ENCODE measurements around the gene RAB15.

DNA sequence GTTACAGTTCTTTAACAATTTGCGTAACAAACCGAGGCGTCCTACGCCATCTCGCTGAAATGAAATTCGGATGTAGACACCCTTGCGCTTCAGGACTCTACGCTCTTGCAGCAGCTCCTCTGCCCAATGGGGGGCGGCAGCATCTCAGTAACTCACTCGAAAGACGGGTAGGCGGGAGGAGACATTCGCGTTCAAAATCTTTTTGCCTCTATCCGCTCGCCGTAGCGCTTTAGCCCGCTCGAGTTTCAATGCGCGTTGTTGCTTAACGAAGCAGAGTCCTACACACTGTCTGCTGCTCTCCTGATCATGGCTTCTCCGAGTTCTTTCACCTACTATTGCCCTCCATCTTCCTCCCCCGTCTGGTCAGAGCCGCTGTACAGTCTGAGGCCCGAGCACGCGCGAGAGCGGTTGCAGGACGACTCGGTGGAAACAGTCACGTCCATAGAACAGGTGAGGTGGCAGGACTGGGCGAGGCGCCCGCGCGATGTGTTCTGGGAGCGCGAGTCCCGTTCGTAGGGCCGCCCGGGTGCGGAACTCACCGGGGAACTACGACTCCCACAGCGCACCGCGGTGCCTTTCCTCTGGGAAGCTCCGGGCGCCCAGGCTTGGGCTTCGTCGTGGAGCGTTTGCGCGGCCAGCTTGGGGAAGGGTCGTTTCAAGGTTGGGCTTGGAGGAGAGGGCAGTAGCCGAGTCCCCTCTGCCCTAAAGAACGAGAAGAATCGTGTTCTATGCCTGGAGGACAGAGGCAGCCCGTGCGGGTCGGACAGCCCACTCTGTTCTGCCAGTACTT lies 14.7 kb upstream of the RAB15 start, which contains the start of gene FNTB:
- TF ChIP-seq EP300 (IDR thresholded peaks at IDR 0.05) (no peak), POLR2A (IDR thresholded peaks at IDR 0.05) (peak in 1 of 2 donors; percentile 24), POLR2AphosphoS5 (IDR thresholded peaks at IDR 0.05) (peak; percentile 89)
- TF ChIP-seq, protein P1, sequence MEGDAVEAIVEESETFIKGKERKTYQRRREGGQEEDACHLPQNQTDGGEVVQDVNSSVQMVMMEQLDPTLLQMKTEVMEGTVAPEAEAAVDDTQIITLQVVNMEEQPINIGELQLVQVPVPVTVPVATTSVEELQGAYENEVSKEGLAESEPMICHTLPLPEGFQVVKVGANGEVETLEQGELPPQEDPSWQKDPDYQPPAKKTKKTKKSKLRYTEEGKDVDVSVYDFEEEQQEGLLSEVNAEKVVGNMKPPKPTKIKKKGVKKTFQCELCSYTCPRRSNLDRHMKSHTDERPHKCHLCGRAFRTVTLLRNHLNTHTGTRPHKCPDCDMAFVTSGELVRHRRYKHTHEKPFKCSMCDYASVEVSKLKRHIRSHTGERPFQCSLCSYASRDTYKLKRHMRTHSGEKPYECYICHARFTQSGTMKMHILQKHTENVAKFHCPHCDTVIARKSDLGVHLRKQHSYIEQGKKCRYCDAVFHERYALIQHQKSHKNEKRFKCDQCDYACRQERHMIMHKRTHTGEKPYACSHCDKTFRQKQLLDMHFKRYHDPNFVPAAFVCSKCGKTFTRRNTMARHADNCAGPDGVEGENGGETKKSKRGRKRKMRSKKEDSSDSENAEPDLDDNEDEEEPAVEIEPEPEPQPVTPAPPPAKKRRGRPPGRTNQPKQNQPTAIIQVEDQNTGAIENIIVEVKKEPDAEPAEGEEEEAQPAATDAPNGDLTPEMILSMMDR (IDR thresholded peaks at IDR 0.05) = peak; percentile 55 to 89 (median 72)

Measured in gastroesophageal sphincter (tissue), 3 donors.